Neuron (in vitro differentiated cells): ENCODE measurements around the gene SDC1.

Experiments used
- H2AFZ ChIP-seq: one replicate; pipeline ENCODE4 v1.6.1; 2013; ENCODE audit warnings: low read depth, mild to moderate bottlenecking, inconsistent platforms, low read length, moderate library complexity
- H3K27me3 ChIP-seq: one replicate; pipeline ENCODE4 v1.6.1; 2013; ENCODE audit warnings: low read length; ENCODE audit not compliant: insufficient read depth
- H3K36me3 ChIP-seq: one replicate; pipeline ENCODE4 v1.6.1; 2013; ENCODE audit warnings: low read length; ENCODE audit not compliant: insufficient read depth
- H3K4me1 ChIP-seq: one replicate; pipeline ENCODE4 v1.6.1; 2013; ENCODE audit warnings: low read length; ENCODE audit not compliant: insufficient read depth
- H3K4me3 ChIP-seq: 2 replicates; pipeline ENCODE4 v1.5.1; 2013; ENCODE audit warnings: mild to moderate bottlenecking, low read length, moderate library complexity
- H3K9me3 ChIP-seq: one replicate; pipeline ENCODE4 v1.6.1; 2013; ENCODE audit warnings: low read length

The SDC1 gene

GRCh38 chr2:20178249-20178607 is 46.7 kb downstream of the SDC1 start:
- no peaks in the 10 kb centered on the region for H3K4me1 ChIP-seq
- H3K27me3 ChIP-seq, result peaks cover 10% of the 10 kb centered on the region
- no peaks in the 10 kb centered on the region for H3K36me3 ChIP-seq
- no peaks in the 10 kb centered on the region for H3K9me3 ChIP-seq
- no peak overlapping the region for H3K4me3 ChIP-seq
- H2AFZ ChIP-seq, result no peak overlapping the region

GRCh38 chr2:20177556-20178248 is 47.2 kb downstream of the SDC1 start:
- Histone ChIP-seq H3K9me3 (no peaks in the 10 kb centered on the region), H3K4me1 (no peaks in the 10 kb centered on the region), H3K36me3 (no peaks in the 10 kb centered on the region), H2AFZ (no peak overlapping the region), H3K27me3 (peaks cover 10% of the 10 kb centered on the region), H3K4me3 (no peak overlapping the region)

- no peak overlapping the region for H3K4me3 ChIP-seq
- no peak overlapping the region for H2AFZ ChIP-seq
- H3K9me3 ChIP-seq, result no peaks in the 10 kb centered on the region
- no peaks in the 10 kb centered on the region for H3K36me3 ChIP-seq
- H3K27me3 ChIP-seq, result peaks cover 10% of the 10 kb centered on the region
- H3K4me1 ChIP-seq, result no peaks in the 10 kb centered on the region
Measured at GRCh38 chr2:20176760-20177159, 48.2 kb downstream of the SDC1 start.

- H3K4me3 ChIP-seq, result no peak overlapping the region
- no peaks in the 10 kb centered on the region for H3K9me3 ChIP-seq
- H3K4me1 ChIP-seq, result no peaks in the 10 kb centered on the region
- no peak overlapping the region for H2AFZ ChIP-seq
- peaks cover 10% of the 10 kb centered on the region for H3K27me3 ChIP-seq
- no peaks in the 10 kb centered on the region for H3K36me3 ChIP-seq
Measured at GRCh38 chr2:20175931-20176330, 49.0 kb downstream of the SDC1 start.

- Histone ChIP-seq H3K4me3 (no peak overlapping the region), H2AFZ (no peak overlapping the region), H3K36me3 (no peaks in the 10 kb centered on the region), H3K9me3 (no peaks in the 10 kb centered on the region), H3K27me3 (peaks cover 10% of the 10 kb centered on the region), H3K4me1 (no peaks in the 10 kb centered on the region)
Measured at GRCh38 chr2:20175267-20175666, 49.7 kb downstream of the SDC1 start.

- no peak overlapping the region for H2AFZ ChIP-seq
- H3K4me1 ChIP-seq, result peaks cover 4% of the 10 kb centered on the region
- no peaks in the 10 kb centered on the region for H3K9me3 ChIP-seq
- H3K36me3 ChIP-seq, result no peaks in the 10 kb centered on the region
- H3K4me3 ChIP-seq, result no peak overlapping the region
- H3K27me3 ChIP-seq, result peaks cover 10% of the 10 kb centered on the region
Measured at GRCh38 chr2:20174410-20174809, 50.5 kb downstream of the SDC1 start.

- Histone ChIP-seq H3K4me1 (peaks cover 4% of the 10 kb centered on the region), H3K9me3 (no peaks in the 10 kb centered on the region), H3K27me3 (peaks cover 7% of the 10 kb centered on the region), H3K4me3 (no peak overlapping the region), H3K36me3 (no peaks in the 10 kb centered on the region), H2AFZ (no peak overlapping the region)
Measured at GRCh38 chr2:20173496-20174402, 51.2 kb downstream of the SDC1 start.

GRCh38 chr2:20173064-20173463 is 51.9 kb downstream of the SDC1 start:
- Histone ChIP-seq H2AFZ (no peak overlapping the region), H3K27me3 (peaks cover 6% of the 10 kb centered on the region), H3K36me3 (no peaks in the 10 kb centered on the region), H3K9me3 (no peaks in the 10 kb centered on the region), H3K4me3 (no peak overlapping the region), H3K4me1 (peaks cover 4% of the 10 kb centered on the region)

- H3K9me3 ChIP-seq, result no peaks in the 10 kb centered on the region
- no peak overlapping the region for H2AFZ ChIP-seq
- peaks cover under 1% of the 10 kb centered on the region for H3K27me3 ChIP-seq
- H3K36me3 ChIP-seq, result no peaks in the 10 kb centered on the region
- no peak overlapping the region for H3K4me3 ChIP-seq
- H3K4me1 ChIP-seq, result peaks cover 4% of the 10 kb centered on the region
Measured at GRCh38 chr2:20172273-20173055, 52.5 kb downstream of the SDC1 start.

GRCh38 chr2:20171445-20171977 is 53.4 kb downstream of the SDC1 start:
- H3K27me3 ChIP-seq, result no peaks in the 10 kb centered on the region
- H3K36me3 ChIP-seq, result no peaks in the 10 kb centered on the region
- no peaks in the 10 kb centered on the region for H3K9me3 ChIP-seq
- peaks cover 4% of the 10 kb centered on the region for H3K4me1 ChIP-seq
- H3K4me3 ChIP-seq, result no peak overlapping the region
- no peak overlapping the region for H2AFZ ChIP-seq

GRCh38 chr2:20170704-20171250 is 54.2 kb downstream of the SDC1 start:
- peaks cover 4% of the 10 kb centered on the region for H3K4me1 ChIP-seq
- no peak overlapping the region for H3K4me3 ChIP-seq
- no peaks in the 10 kb centered on the region for H3K36me3 ChIP-seq

GRCh38 chr2:20169796-20170703 is 54.9 kb downstream of the SDC1 start:
- no peak overlapping the region for H2AFZ ChIP-seq
- H3K4me1 ChIP-seq, result peaks cover 4% of the 10 kb centered on the region
- no peaks in the 10 kb centered on the region for H3K9me3 ChIP-seq
- H3K36me3 ChIP-seq, result no peaks in the 10 kb centered on the region
- no peaks in the 10 kb centered on the region for H3K27me3 ChIP-seq
- H3K4me3 ChIP-seq, result no peak overlapping the region

More at GRCh38 chr2:20170704-20171250, 54.2 kb downstream of the SDC1 start:
- Histone ChIP-seq H3K9me3 (no peaks in the 10 kb centered on the region), H2AFZ (no peak overlapping the region), H3K27me3 (no peaks in the 10 kb centered on the region)
